ENCODE measurements around the gene FHIT. TPM values are rescaled to one million over a fixed set of nuclear protein-coding genes. Genes with fewer than 3 reads are reported as not detected.

The FHIT gene
- total RNA-seq, 1 donor from 2014 or later, result 16.1 TPM

GRCh38 chr3:61094608-61095007 is 156.6 kb downstream of the FHIT start:
- no peak overlapping the region for H3K4me3 Mint-ChIP-seq (ENCODE audit: low read depth)
- H3K27ac Mint-ChIP-seq, result no peak overlapping the region
- H3K9me3 Mint-ChIP-seq (ENCODE audit: low read depth), result no peaks in the 10 kb centered on the region
- DNase-seq (ENCODE audit: low spot score, unreplicated experiment), result no peak
- TF ChIP-seq CTCF (IDR thresholded peaks at IDR 0.05; ENCODE audit: unreplicated experiment), result no peak
- no peaks in the 10 kb centered on the region for H3K4me1 Mint-ChIP-seq (ENCODE audit: low read depth)
- no peaks in the 10 kb centered on the region for H3K27me3 Mint-ChIP-seq
- H3K36me3 Mint-ChIP-seq (ENCODE audit: insufficient read depth), result no peaks in the 10 kb centered on the region

- DNase-seq (ENCODE audit: low spot score, unreplicated experiment), result no peak
- Mint-ChIP-seq H3K27me3 (no peaks in the 10 kb centered on the region), H3K4me3 (ENCODE audit: low read depth) (no peak overlapping the region), H3K4me1 (ENCODE audit: low read depth) (no peaks in the 10 kb centered on the region), H3K36me3 (ENCODE audit: insufficient read depth) (no peaks in the 10 kb centered on the region), H3K9me3 (ENCODE audit: low read depth) (no peaks in the 10 kb centered on the region), H3K27ac (no peak overlapping the region)
- TF ChIP-seq CTCF (IDR thresholded peaks at IDR 0.05; ENCODE audit: unreplicated experiment), result no peak
Observed at GRCh38 chr3:61093364-61093763, 157.9 kb downstream of the FHIT start.

- H3K27me3 Mint-ChIP-seq, result no peaks in the 10 kb centered on the region
- no peak overlapping the region for H3K4me3 Mint-ChIP-seq (ENCODE audit: low read depth)
- no peaks in the 10 kb centered on the region for H3K4me1 Mint-ChIP-seq (ENCODE audit: low read depth)
Observed at GRCh38 chr3:61092870-61093269, 158.4 kb downstream of the FHIT start.

GRCh38 chr3:61090389-61091169 is 160.7 kb downstream of the FHIT start:
- no peak overlapping the region for H3K4me3 Mint-ChIP-seq (ENCODE audit: low read depth)
- H3K36me3 Mint-ChIP-seq (ENCODE audit: insufficient read depth), result no peaks in the 10 kb centered on the region
- no peak overlapping the region for H3K27ac Mint-ChIP-seq
- no peaks in the 10 kb centered on the region for H3K9me3 Mint-ChIP-seq (ENCODE audit: low read depth)
- H3K4me1 Mint-ChIP-seq (ENCODE audit: low read depth), result no peaks in the 10 kb centered on the region
- DNase-seq (ENCODE audit: low spot score, unreplicated experiment), result no peak
- no peak for TF ChIP-seq CTCF (IDR thresholded peaks at IDR 0.05; ENCODE audit: unreplicated experiment)
- H3K27me3 Mint-ChIP-seq, result no peaks in the 10 kb centered on the region

More at GRCh38 chr3:61092870-61093269, 158.4 kb downstream of the FHIT start:
- Mint-ChIP-seq H3K27ac (no peak overlapping the region), H3K36me3 (ENCODE audit: insufficient read depth) (no peaks in the 10 kb centered on the region), H3K9me3 (ENCODE audit: low read depth) (no peaks in the 10 kb centered on the region)
- DNase-seq (ENCODE audit: low spot score, unreplicated experiment), result no peak
- TF ChIP-seq CTCF (IDR thresholded peaks at IDR 0.05; ENCODE audit: unreplicated experiment), result no peak

GRCh38 chr3:61087465-61087864 is 163.8 kb downstream of the FHIT start:
- Mint-ChIP-seq H3K4me1 (ENCODE audit: low read depth) (no peaks in the 10 kb centered on the region), H3K36me3 (ENCODE audit: insufficient read depth) (no peaks in the 10 kb centered on the region), H3K9me3 (ENCODE audit: low read depth) (peaks cover 7% of the 10 kb centered on the region), H3K4me3 (ENCODE audit: low read depth) (no peak overlapping the region), H3K27me3 (no peaks in the 10 kb centered on the region), H3K27ac (no peak overlapping the region)
- no peak for TF ChIP-seq CTCF (IDR thresholded peaks at IDR 0.05; ENCODE audit: unreplicated experiment)
- no peak for DNase-seq (ENCODE audit: low spot score, unreplicated experiment)
